PC-3 (cell line): ENCODE measurements around the gene PIGM. TPM values are rescaled to one million over a fixed set of nuclear protein-coding genes. Genes with fewer than 3 reads are reported as not detected.

Experiments used
- ATAC-seq: fragments of 200-7000 bp; cut with Tn5 transposase; 2 replicates; pipeline ENCODE4 v1.9.1; 2020; ENCODE audit warnings: mild to moderate bottlenecking, moderate library complexity
- BruUV-seq: library from RNA; stranded (reverse); fragments of 400-500 nt; replicated peaks from 2 replicates; lab custom pipeline; 2021; lab: Mats Ljungman, UMichigan
- CTCF ChIA-PET: fragments of 300-600 bp; sonication (Branson Sonifier 250); formaldehyde crosslinking; loops from one replicate; lab custom pipeline; 2022; ENCODE audit warnings: antibody characterized with exemption; lab: Charles Lee
- POLR2A ChIA-PET: fragments of 300-600 bp; sonication (Branson Sonifier 250); formaldehyde crosslinking; loops from one replicate; lab custom pipeline; 2022; ENCODE audit warnings: antibody characterized with exemption; ENCODE audit not compliant: unreplicated experiment; lab: Charles Lee
- DNase-seq: peaks from one replicate; pipeline ENCODE4 v3.0.0-alpha.2; 2015
- H2AFZ ChIP-seq: fragments of 300-600 bp; sonication (generic); 2 replicates; pipeline ENCODE4 v1.6.0; 2016; ENCODE audit warnings: antibody characterized with exemption, low read length
- H3F3A ChIP-seq: fragments of 300-600 bp; sonication (generic); one replicate; pipeline ENCODE4 v1.6.0; 2017; ENCODE audit warnings: antibody characterized with exemption, low read length, control low read depth, mild to moderate bottlenecking; ENCODE audit not compliant: unreplicated experiment
- H3K27ac ChIP-seq: fragments of 300-600 bp; sonication (generic); 2 replicates; pipeline ENCODE4 v1.5.1; 2016; ENCODE audit warnings: mild to moderate bottlenecking, low read length
- H3K27me3 ChIP-seq: fragments of 300-600 bp; sonication (generic); 2 replicates; pipeline ENCODE4 v1.6.1; 2016; ENCODE audit warnings: low read length, mixed read lengths
- H3K36me3 ChIP-seq: fragments of 300-600 bp; sonication (generic); 2 replicates; pipeline ENCODE4 v1.6.1; 2016; ENCODE audit warnings: low read depth, mixed run types, low read length, mixed read lengths
- H3K4me1 ChIP-seq: fragments of 300-600 bp; sonication (generic); 2 replicates; pipeline ENCODE4 v1.5.1; 2016; ENCODE audit warnings: low read length; ENCODE audit not compliant: insufficient read depth
- H3K4me2 ChIP-seq: fragments of 300-600 bp; sonication (generic); 2 replicates; pipeline ENCODE4 v1.6.0; 2016; ENCODE audit warnings: low read length
- H3K4me3 ChIP-seq: fragments of 300-600 bp; sonication (generic); 2 replicates; pipeline ENCODE4 v1.5.1; 2016; ENCODE audit warnings: mild to moderate bottlenecking, low read length, mixed read lengths
- H3K79me2 ChIP-seq: fragments of 300-600 bp; sonication (generic); 2 replicates; pipeline ENCODE4 v1.6.1; 2017; ENCODE audit warnings: low read length, mixed read lengths
- H3K9ac ChIP-seq: fragments of 300-600 bp; sonication (generic); 2 replicates; pipeline ENCODE4 v1.6.0; 2016; ENCODE audit warnings: mild to moderate bottlenecking, low read length
- H3K9me2 ChIP-seq: fragments of 300-600 bp; sonication (generic); replicated peaks from 2 replicates; pipeline ENCODE4 v1.6.1; 2016; ENCODE audit warnings: mixed run types, low read length, mixed read lengths
- H3K9me3 ChIP-seq: fragments of 300-600 bp; sonication (generic); 2 replicates; pipeline ENCODE4 v1.6.1; 2016; ENCODE audit warnings: low read length, mixed read lengths
- H4K20me1 ChIP-seq: fragments of 300-600 bp; sonication (generic); 2 replicates; pipeline ENCODE4 v1.6.1; 2016; ENCODE audit warnings: low read length, mixed read lengths
- EZH2 ChIP-seq: fragments of 300-600 bp; sonication (generic); IDR thresholded peaks from one replicate; pipeline ENCODE4 v1.6.1; 2017; ENCODE audit warnings: antibody characterized with exemption, mild to moderate bottlenecking, low read length; ENCODE audit not compliant: unreplicated experiment
- EZH2phosphoT487 ChIP-seq: fragments of 300-600 bp; sonication (generic); IDR thresholded peaks from 2 replicates; pipeline ENCODE4 v1.6.1; 2018; ENCODE audit warnings: mild to moderate bottlenecking, antibody characterized with exemption, low read length, borderline replicate concordance
- intact Hi-C: fragments of 100-400 bp; cut with micrococcal nuclease; formaldehyde crosslinking; loops from 2 replicates; pipeline ENCODE4 v1.9.0; 2023
- total RNA-seq: library from RNA; depleted of rRNA; stranded (reverse); fragments of >200 nt; gene quantifications from 2 replicates; pipeline ENCODE4 v1.2.3, GENCODE V29; 2014
- TF ChIP-seq, protein P1 (sequence below): fragments of 300-600 bp; sonication (generic); conservative IDR thresholded peaks from 2 replicates; pipeline ENCODE4 v1.5.1; 2017; ENCODE audit warnings: antibody characterized with exemption, low read depth, mild to moderate bottlenecking, low read length

PIGM gene
- total RNA-seq, 1 experiment from 2014 or later, result 6.9 TPM

GRCh38 chr1:160070243-160071163 is 38.7 kb upstream of the PIGM start:
- intact Hi-C loops, result no loop called here
- Histone ChIP-seq H3K79me2 (no peaks in the 10 kb centered on the region), H3K9ac (no peak overlapping the region), H3K9me2 (no peaks in the 10 kb centered on the region), H3K4me1 (0 out of 2 replicates have a peak, but pooled peaks cover 5% of the 10 kb centered on the region), H3K36me3 (no peaks in the 10 kb centered on the region), H3K27ac (no peak overlapping the region), H3K4me3 (peak overlapping the region; percentile 68), H4K20me1 (no peaks in the 10 kb centered on the region), H3K27me3 (peaks cover 53% of the 10 kb centered on the region), H3K9me3 (no peaks in the 10 kb centered on the region), H3K4me2 (peak overlapping the region; percentile 91), H3F3A (no peaks in the 10 kb centered on the region), H2AFZ (peak overlapping the region; percentile 83)
- ATAC-seq (peak; percentile 91), DNase-seq (peak; percentile 59)
- ChIA-PET POLR2A (interaction anchor here (0.6 kb wide), 1 partner anchor 44 kb away, joined by 3 read pairs; no protein-coding TSS in a partner anchor), CTCF (interaction anchor here (0.6 kb wide), 1 partner anchor 294 kb away, joined by 5 read pairs; no protein-coding TSS in a partner anchor)
- no TSS peak for BruUV-seq
- TF ChIP-seq EZH2, result no peak

DNA sequence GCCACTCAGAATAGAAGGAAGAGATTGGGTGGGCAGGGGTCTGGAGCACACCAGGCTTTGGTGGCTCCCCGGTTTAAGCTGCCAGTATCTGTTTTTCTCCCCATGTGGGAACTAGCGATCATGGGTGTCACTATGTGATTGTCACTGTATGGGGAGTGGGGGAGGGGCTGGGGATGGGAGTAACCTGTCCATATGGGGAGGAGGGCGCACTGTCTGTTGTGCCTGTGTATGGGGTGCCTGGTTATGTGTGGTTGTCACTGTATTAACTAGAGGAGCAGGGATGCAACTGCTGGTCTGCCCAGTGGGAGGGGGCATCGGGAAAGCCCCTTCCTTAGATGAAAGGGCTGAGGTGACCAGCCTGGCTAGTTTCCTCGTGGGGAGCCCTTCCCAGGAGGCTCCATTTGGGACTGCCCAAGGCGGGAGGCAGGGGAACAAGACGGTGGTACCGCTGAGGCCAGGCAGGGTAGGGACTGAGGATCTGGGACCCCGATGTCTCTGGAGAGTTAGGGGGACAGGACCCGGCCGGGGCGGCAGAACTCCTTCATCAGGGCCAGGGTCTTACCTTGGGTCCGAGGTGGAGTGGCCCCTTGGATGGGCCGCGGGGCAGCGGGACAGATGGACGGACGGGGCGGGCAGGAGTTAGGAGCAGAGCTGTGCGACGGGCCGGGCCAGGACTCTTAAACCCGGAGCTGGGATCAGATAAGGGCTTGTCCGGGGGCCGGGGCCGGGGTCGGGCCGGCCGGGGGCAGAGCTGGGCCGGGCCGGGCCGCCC is 37.9 kb upstream of the PIGM start, which contains the start of gene KCNJ10:
Gene KCNJ10, minus strand, starts transcription at position 701 of the 772 bp plus-strand sequence. CDS start 27,628 bp downstream, outside the sequence.
- TF ChIP-seq, protein P1, sequence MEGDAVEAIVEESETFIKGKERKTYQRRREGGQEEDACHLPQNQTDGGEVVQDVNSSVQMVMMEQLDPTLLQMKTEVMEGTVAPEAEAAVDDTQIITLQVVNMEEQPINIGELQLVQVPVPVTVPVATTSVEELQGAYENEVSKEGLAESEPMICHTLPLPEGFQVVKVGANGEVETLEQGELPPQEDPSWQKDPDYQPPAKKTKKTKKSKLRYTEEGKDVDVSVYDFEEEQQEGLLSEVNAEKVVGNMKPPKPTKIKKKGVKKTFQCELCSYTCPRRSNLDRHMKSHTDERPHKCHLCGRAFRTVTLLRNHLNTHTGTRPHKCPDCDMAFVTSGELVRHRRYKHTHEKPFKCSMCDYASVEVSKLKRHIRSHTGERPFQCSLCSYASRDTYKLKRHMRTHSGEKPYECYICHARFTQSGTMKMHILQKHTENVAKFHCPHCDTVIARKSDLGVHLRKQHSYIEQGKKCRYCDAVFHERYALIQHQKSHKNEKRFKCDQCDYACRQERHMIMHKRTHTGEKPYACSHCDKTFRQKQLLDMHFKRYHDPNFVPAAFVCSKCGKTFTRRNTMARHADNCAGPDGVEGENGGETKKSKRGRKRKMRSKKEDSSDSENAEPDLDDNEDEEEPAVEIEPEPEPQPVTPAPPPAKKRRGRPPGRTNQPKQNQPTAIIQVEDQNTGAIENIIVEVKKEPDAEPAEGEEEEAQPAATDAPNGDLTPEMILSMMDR, result no peak
- TF ChIP-seq EZH2, result no peak
- no peak for TF ChIP-seq EZH2phosphoT487
- Histone ChIP-seq H3F3A (no peaks in the 10 kb centered on the region), H3K9me3 (no peaks in the 10 kb centered on the region), H2AFZ (peak within 1 kb of the TSS; percentile 83), H3K4me3 (peak within 1 kb of the TSS; percentile 68), H3K36me3 (no peaks in the 10 kb centered on the region), H3K9ac (no peak within 1 kb of the TSS), H4K20me1 (no peaks in the 10 kb centered on the region), H3K9me2 (no peaks in the 10 kb centered on the region), H3K27me3 (peaks cover 53% of the 10 kb centered on the region), H3K4me1 (0 out of 2 replicates have a peak, but pooled peaks cover 5% of the 10 kb centered on the region), H3K79me2 (no peaks in the 10 kb centered on the region), H3K4me2 (peak within 1 kb of the TSS; percentile 91), H3K27ac (no peak within 1 kb of the TSS)
- no peak for DNase-seq
- intact Hi-C loops, result no loop called here
- ChIA-PET CTCF (no interaction called here), POLR2A (no interaction called here)
- peak; percentile 64 for ATAC-seq
- no TSS peak for BruUV-seq

GRCh38 chr1:160068225-160068624 is 36.4 kb upstream of the PIGM start:
- H3K4me1 ChIP-seq, result 0 out of 2 replicates have a peak, but pooled peaks cover 5% of the 10 kb centered on the region
- H2AFZ ChIP-seq, result no peak overlapping the region
- H3K9ac ChIP-seq, result no peak overlapping the region
- intact Hi-C loops, result no loop called here
- ATAC-seq, result no peak
- no peak overlapping the region for H3K4me2 ChIP-seq
- H3K9me3 ChIP-seq, result no peaks in the 10 kb centered on the region
- peaks cover 68% of the 10 kb centered on the region for H3K27me3 ChIP-seq
- BruUV-seq, result no TSS peak
- ChIA-PET POLR2A (no interaction called here), CTCF (no interaction called here)
- no peaks in the 10 kb centered on the region for H3K36me3 ChIP-seq
- no peaks in the 10 kb centered on the region for H3K9me2 ChIP-seq
- TF ChIP-seq EZH2phosphoT487, result no peak
- TF ChIP-seq, protein P1, result no peak
- no peak for TF ChIP-seq EZH2
- no peaks in the 10 kb centered on the region for H3F3A ChIP-seq
- no peak for DNase-seq
- H4K20me1 ChIP-seq, result no peaks in the 10 kb centered on the region
- no peak overlapping the region for H3K4me3 ChIP-seq
- no peaks in the 10 kb centered on the region for H3K79me2 ChIP-seq
- H3K27ac ChIP-seq, result no peak overlapping the region
